Activated naive CD8-positive, alpha-beta T cell treated with anti-CD3 and anti-CD28 coated beads for 36 hours (primary cell): ENCODE results near the gene LEMD1. TPM values are rescaled to one million over a fixed set of nuclear protein-coding genes. Genes with fewer than 3 reads are reported as not detected.
A peak's percentile ranks its signal among the peaks of the same experiment; 100 is the strongest.

ENCODE experiments used
- DNase-seq: peaks from one replicate; pipeline ENCODE4 v3.0.0; 2021
- H3K27ac Mint-ChIP-seq: one replicate; pipeline ENCODE4 v1.8.0; 2022; ENCODE audit warnings: mild to moderate bottlenecking, moderate library complexity, mixed read lengths
- H3K27me3 Mint-ChIP-seq: one replicate; pipeline ENCODE4 v1.8.0; 2022; ENCODE audit warnings: mild to moderate bottlenecking, mixed read lengths
- H3K36me3 Mint-ChIP-seq: one replicate; pipeline ENCODE4 v1.8.0; 2021; ENCODE audit warnings: mild to moderate bottlenecking, mixed read lengths
- H3K4me1 Mint-ChIP-seq: one replicate; pipeline ENCODE4 v1.8.0; 2021; ENCODE audit warnings: mixed read lengths
- H3K4me3 Mint-ChIP-seq: one replicate; pipeline ENCODE4 v1.8.0; 2022; ENCODE audit warnings: mild to moderate bottlenecking, moderate library complexity, mixed read lengths
- H3K9me3 Mint-ChIP-seq: one replicate; pipeline ENCODE4 v1.8.0; 2022; ENCODE audit warnings: mixed read lengths
- total RNA-seq, 2 experiments: library from RNA; stranded (reverse); gene quantifications; one replicate each; pipeline ENCODE4 v1.2.3, GENCODE V29; 2021

The LEMD1 gene, protein sequence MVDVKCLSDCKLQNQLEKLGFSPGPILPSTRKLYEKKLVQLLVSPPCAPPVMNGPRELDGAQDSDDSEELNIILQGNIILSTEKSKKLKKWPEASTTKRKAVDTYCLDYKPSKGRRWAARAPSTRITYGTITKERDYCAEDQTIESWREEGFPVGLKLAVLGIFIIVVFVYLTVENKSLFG
- under 1 TPM in 1 of 2 experiments, not detected in 1; 0.78 TPM for total RNA-seq

DNA sequence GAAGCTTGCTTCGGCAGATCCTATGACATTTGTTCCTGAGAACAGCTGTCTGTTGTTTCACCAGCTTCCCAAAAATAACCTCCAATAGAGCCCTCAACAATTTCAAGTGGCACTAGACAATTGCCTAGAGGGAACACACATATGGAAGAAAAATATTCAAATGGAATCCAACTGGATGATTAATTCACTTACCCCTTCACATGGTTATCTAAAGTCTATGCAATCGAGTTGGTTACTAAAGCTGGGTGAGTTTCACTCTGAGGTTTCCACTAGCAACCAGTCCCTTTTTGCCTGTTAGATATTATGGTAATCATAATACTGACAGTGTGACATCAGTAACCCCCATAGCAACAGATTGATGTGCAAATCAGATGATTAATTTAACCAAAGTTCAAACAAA lies at the start of gene LEMD1:
Gene LEMD1, minus strand, starts transcription at position 259 of the 400 bp plus-strand sequence. CDS start 1,520 bp downstream, outside the sequence.
- Mint-ChIP-seq H3K27ac (no peak within 1 kb of the TSS), H3K4me1 (no peaks in the 10 kb centered on the region), H3K27me3 (peaks cover 11% of the 10 kb centered on the region), H3K4me3 (no peak within 1 kb of the TSS), H3K36me3 (no peaks in the 10 kb centered on the region), H3K9me3 (no peaks in the 10 kb centered on the region)
- DNase-seq: no peak

DNA sequence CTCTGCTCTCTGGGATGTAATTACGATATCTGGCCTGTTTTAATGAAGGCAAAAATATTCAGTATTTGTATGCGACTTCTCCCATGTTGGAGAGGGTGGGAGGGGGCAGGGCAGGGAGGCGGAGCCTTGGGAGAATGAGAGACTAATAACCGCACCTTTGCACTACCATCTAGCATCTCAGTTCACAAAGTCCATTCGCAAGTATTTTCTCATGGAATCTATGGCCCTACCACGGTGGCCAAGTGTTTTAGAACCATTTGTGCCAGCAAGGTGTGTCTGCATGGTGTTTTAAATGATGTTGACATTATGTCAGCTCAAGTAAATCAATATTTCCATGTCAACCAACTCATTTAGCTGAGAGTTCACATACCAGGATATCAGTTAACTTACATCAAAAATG lies 48.3 kb upstream of the LEMD1 start:
- no peak for DNase-seq
- Mint-ChIP-seq H3K4me3 (no peak overlapping the region), H3K36me3 (peaks cover 7% of the 10 kb centered on the region), H3K27me3 (peaks cover 35% of the 10 kb centered on the region), H3K9me3 (peaks cover 7% of the 10 kb centered on the region), H3K27ac (no peak overlapping the region), H3K4me1 (peaks cover 10% of the 10 kb centered on the region)

DNA sequence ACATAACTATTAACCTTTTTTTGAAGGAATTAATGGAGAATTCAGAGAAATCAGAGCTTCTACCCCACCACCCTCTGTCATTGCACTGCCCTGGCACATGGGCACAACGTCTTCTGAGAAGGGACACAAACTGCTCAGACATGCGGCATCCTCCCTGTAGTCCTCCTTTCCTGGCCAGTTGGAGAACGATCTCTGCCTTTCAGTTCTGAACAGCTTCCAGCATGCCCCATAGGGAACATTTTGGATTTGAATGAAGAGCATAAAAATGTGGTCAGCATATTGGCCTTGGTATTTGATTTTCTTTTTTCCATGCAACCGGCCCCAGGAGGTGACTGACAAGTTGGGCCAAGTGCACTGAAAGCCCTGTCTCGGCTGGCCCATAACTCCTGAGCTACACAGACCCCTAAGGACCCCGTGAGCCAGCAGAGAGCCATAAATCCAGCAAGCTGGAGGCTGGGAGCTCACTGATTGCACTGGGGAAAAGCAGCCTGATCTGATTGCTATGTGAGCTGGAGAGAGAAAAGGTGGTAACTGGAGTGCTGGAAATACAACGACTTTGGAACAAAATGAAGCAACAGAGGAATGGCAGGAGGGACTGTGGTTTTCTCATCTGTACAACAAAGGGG lies 44.9 kb upstream of the LEMD1 start:
- peaks cover 5% of the 10 kb centered on the region for H3K27me3 Mint-ChIP-seq
- no peaks in the 10 kb centered on the region for H3K36me3 Mint-ChIP-seq
- no peak overlapping the region for H3K4me3 Mint-ChIP-seq
- no peak overlapping the region for H3K27ac Mint-ChIP-seq
- no peaks in the 10 kb centered on the region for H3K4me1 Mint-ChIP-seq
- H3K9me3 Mint-ChIP-seq: no peaks in the 10 kb centered on the region
- DNase-seq: no peak

DNA sequence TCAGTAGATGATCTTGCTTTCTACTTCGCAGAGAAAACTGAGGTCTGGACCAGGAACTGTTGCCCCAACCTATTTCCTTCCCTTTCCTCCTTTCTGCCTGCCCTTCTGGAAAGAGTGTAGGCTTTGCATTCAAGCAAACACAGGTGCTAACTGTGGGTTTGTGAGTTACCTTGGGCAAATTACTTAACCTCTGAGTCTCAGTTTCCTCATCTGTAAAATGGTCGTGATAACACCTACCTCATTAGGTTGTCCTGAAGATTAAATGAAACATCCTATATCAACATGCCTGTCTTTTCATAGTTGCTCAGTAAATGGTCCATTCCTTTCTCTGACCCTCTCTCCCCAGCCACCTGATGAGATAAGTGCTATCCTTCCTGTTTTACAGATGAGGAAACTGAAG lies 43.5 kb upstream of the LEMD1 start:
- H3K36me3 Mint-ChIP-seq: no peaks in the 10 kb centered on the region
- DNase-seq: no peak
- no peaks in the 10 kb centered on the region for H3K9me3 Mint-ChIP-seq
- H3K27ac Mint-ChIP-seq: no peak overlapping the region
- H3K27me3 Mint-ChIP-seq: peaks cover 8% of the 10 kb centered on the region
- H3K4me3 Mint-ChIP-seq: no peak overlapping the region
- H3K4me1 Mint-ChIP-seq: no peaks in the 10 kb centered on the region

DNA sequence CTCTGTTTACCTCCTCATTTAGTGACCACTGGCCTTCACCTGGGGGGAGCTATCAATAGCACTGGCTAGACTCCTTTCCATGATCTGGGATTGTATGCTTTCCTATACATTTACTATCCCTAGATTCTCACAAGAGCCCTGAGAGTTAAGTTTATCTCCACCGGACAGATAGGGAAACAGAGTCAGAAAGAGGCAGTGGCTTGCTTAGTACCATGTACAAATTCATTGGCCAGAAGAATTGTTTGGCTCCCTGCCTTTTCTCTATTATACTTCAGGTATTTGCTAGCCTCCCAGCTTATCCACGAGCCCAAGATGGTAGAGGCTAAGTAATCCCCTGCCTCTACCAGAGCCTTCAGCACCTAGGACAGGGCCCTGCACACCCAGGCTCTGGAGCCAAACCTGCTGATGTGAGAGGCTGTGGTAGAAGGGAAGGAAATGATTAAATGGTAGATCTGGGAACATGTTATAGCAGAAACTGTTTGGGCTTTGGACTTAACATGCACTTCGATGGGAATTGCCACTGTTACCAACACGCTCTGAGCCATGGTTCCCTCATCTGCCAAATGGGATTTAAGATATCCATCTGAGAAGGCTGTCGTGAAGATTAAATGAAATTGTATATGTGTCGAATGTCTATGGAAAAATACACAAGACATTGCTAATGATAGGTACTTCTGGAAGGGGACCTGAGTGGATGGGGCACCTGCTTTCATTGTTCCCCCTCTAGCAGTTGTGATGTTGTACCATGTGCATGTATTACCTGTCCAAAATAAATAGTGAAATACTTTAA lies 37.1 kb upstream of the LEMD1 start:
- Mint-ChIP-seq H3K4me3 (no peak overlapping the region), H3K4me1 (peaks cover 7% of the 10 kb centered on the region), H3K27me3 (peaks cover 66% of the 10 kb centered on the region), H3K27ac (no peak overlapping the region), H3K9me3 (no peaks in the 10 kb centered on the region), H3K36me3 (no peaks in the 10 kb centered on the region)
- DNase-seq: peak; percentile 36

DNA sequence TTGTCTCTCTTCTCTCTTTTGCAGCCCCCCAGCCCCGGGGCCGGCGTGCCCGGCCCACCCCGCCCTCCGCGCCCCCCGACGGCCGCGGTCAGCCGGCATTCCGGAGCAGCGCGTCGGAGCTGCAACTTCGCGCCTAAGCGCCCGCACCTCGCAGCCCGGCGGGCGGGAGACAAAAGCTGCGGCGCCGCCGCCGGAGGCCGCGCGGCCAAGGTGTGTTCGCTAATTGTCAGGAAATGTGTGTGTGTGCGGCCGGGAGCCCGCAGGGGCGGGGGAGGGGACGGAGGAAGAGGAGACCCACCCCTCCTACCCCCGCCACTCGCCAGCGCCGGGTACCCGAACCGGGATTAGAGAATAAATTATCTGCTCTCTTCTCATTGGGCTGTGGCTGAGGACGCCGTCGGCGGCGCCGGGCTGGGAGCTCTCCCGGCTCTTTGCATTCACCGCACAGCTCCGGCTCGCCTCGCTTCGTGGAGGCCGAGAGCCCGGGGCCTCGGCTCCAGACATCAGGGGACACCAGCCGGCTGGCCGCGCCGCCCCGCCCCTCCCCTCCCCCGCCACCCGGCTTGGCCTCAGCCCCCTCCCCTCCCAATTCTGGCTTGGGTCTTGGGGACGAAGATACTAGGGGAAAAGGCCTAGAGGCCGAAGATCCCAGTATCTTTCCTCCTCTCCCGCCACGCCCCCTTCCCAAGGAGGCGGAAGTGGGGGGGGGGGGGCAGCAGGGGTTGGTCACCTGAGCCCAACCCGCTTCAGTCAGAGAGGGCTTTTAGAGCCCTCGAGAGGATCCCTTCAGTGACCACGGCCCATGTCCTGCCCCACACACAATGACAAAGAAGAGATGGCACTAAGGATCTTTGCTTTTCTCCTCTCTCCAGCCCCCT lies 35.3 kb upstream of the LEMD1 start:
- Mint-ChIP-seq H3K4me1 (peaks cover 7% of the 10 kb centered on the region), H3K27me3 (peaks cover 84% of the 10 kb centered on the region), H3K4me3 (no peak overlapping the region), H3K27ac (no peak overlapping the region), H3K36me3 (no peaks in the 10 kb centered on the region), H3K9me3 (no peaks in the 10 kb centered on the region)
- DNase-seq: peak; percentile 24

DNA sequence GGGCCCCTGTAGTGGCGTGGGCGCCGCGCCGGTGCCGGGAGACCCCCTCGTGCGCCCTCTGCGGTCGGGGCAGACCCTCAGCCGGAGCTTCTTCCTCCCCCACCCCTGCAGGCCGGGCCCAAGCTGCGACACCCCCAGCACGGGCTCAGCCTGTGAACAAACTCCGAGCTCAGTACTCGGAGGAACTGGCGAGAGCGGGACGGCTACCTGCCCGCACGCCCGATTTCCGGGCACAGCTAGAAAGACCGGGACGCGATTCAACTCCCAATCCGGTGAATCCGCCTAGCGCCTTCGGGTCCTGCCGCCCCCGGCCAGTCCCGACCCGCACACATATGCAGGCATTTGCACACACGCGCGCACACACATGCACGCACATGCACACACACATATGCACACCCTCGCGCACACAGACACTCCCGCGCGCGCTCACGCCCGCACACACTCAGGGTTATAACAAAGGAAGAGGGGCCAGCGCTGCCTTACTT lies 34.6 kb upstream of the LEMD1 start:
- peak; percentile 14 for DNase-seq
- Mint-ChIP-seq H3K4me3 (peak overlapping the region; percentile 61), H3K27ac (no peak overlapping the region), H3K27me3 (peaks cover 88% of the 10 kb centered on the region), H3K9me3 (no peaks in the 10 kb centered on the region), H3K4me1 (peaks cover 7% of the 10 kb centered on the region), H3K36me3 (no peaks in the 10 kb centered on the region)

DNA sequence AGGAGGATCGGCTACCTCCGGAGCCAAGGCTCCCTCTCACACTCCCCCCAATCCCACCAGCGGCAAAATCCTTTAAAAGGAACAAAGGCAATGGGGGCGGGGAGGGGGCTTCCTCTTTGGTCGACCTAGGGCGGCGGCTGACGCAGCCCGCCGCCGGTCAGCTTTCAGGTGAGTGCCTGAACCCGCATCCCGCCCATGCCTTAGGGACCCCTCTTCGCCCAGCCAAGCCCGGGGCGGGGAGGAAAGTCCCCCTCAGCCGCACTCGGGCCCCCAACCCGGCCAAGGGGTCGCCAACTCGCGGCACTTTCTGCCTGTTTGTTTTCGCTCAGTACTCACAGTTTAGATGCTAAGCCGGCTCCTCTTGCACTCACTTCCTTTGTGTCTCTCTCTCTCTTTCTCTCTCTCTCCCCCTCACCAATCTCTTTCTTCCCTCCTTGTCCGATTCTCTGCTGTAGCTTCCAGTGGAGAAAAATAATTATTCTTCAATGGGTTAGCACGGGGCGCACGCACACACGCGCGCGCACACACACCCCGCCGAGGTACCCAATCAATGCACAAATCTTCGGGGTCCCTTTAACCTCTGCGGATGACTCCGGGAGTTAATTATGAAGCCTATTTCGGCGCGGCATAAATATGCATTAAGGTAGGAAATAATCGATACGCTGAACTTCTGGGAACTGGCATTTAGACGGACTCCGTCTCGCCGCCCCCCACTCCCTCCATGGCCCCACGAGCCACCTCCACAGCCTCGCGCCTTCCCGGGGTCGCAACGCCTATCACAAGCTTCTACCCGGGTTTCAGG lies 33.9 kb upstream of the LEMD1 start, which contains the start of gene BLACAT1:
Gene BLACAT1, minus strand, starts transcription at position 465 of the 802 bp plus-strand sequence.
- no peak for DNase-seq
- Mint-ChIP-seq H3K36me3 (no peaks in the 10 kb centered on the region), H3K27me3 (peaks cover 89% of the 10 kb centered on the region), H3K4me1 (peaks cover 7% of the 10 kb centered on the region), H3K27ac (no peak within 1 kb of the TSS), H3K4me3 (peak within 1 kb of the TSS; percentile 61), H3K9me3 (no peaks in the 10 kb centered on the region)

DNA sequence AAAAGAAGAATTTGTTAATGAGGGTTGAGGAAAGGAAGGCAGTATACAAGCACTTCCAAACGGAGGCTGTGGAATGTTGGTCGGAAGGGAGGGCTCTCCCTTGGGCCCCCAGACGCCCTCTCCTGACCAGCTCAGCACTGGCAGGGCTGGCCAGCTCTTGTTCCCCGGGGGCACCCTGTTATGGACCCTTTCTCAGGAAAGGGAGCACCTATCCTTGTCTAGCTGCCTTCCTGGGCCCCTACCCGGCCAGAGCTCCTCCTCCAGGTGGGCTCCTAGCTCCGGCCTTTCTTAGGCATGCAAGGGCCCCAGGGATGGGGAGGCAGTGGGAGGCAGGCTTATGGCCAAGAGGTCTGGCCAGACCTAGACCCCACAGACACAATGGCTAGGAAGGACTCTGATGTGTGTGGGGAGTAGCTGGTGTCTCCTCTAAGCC lies 33.1 kb upstream of the LEMD1 start:
- peaks cover 7% of the 10 kb centered on the region for H3K4me1 Mint-ChIP-seq
- no peaks in the 10 kb centered on the region for H3K9me3 Mint-ChIP-seq
- no peak for DNase-seq
- no peak overlapping the region for H3K27ac Mint-ChIP-seq
- peaks cover 85% of the 10 kb centered on the region for H3K27me3 Mint-ChIP-seq
- no peak overlapping the region for H3K4me3 Mint-ChIP-seq
- no peaks in the 10 kb centered on the region for H3K36me3 Mint-ChIP-seq

DNA sequence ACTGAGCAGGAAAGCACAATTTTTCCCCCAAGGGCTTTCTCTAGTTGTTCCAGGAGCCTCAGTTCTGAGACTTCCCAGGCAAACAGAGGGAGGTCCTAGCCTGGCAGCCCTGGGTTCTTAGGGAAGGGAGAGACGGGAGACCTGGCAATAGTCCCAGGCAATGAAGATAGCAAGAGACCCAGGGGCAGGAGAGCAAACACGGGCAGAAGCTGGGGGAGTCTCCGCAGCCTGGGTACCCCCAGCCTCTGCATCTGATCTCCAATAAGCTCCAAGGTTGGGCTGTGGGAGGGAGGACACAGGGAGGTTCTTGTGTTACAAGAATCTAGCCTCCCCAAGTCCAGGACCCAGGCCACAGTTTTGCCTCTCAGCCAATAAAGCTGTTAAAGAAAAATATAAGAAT lies 31.6 kb upstream of the LEMD1 start:
- H3K4me3 Mint-ChIP-seq: no peak overlapping the region
- no peaks in the 10 kb centered on the region for H3K36me3 Mint-ChIP-seq
- H3K27me3 Mint-ChIP-seq: peaks cover 70% of the 10 kb centered on the region
- H3K4me1 Mint-ChIP-seq: peaks cover 12% of the 10 kb centered on the region
- H3K9me3 Mint-ChIP-seq: no peaks in the 10 kb centered on the region
- no peak overlapping the region for H3K27ac Mint-ChIP-seq
- DNase-seq: no peak

DNA sequence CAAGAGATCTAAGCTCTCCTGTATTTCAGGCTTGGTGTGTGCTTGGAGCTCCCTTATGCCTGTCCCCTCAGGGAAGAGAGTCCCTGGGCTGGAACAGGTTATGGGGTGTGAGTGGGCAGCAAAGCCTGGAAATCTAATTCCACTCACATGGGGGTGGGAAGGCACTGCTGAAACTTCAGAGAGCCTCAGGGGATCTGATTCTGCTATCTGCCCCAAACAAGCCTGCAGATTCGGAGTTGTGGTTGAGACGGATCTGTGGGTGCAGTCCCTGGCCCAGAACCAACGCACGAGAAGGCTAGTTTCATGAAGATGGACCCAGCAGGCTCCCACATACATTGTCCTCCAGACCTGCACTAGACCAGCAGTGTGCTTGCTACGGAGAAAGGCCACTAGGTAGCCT lies 31.1 kb upstream of the LEMD1 start:
- H3K36me3 Mint-ChIP-seq: no peaks in the 10 kb centered on the region
- H3K27ac Mint-ChIP-seq: no peak overlapping the region
- no peak for DNase-seq
- no peaks in the 10 kb centered on the region for H3K9me3 Mint-ChIP-seq
- H3K4me3 Mint-ChIP-seq: no peak overlapping the region
- peaks cover 65% of the 10 kb centered on the region for H3K27me3 Mint-ChIP-seq
- peaks cover 12% of the 10 kb centered on the region for H3K4me1 Mint-ChIP-seq

DNA sequence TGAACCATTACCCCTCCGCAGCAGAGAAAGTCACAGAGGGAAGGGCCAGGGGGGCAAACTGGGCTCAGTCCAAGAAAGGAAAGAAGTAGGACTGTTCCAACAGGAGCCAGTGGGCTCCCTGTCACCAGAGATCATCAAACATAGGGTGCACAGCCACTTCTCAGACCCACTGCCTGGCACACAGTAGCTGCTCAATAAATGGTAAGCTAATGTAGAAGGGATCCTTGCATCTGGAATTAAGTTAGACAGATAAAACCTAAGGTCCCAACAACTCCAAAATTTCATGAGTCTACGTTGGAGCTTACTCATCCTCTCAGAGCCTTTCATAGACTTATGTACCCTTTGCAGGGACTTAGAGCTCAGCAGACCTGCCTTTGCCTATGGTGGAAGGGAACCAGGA lies 30.5 kb upstream of the LEMD1 start:
- Mint-ChIP-seq H3K27ac (no peak overlapping the region), H3K4me3 (no peak overlapping the region), H3K9me3 (no peaks in the 10 kb centered on the region), H3K4me1 (peaks cover 12% of the 10 kb centered on the region), H3K27me3 (peaks cover 59% of the 10 kb centered on the region), H3K36me3 (no peaks in the 10 kb centered on the region)
- no peak for DNase-seq

DNA sequence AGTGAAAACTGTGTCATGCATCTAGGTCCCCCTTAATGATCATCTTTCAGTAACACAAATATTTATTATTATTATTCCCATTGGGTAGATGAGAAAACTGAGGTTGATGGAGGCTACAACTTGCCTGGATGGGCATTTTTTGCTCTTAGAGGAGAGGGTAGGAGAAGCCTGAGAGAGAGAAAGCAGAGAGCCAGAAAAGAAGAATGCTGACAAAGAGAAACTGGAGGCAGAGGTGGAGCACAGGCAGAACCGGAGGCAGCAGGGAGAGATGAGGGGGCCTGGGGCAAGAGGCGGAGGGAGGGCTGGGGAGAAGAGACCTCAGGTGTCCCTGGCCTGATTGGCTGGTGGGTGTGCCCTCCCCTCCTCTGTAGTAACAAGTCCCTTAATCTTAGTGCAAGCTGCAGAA lies 29.9 kb upstream of the LEMD1 start:
- peaks cover 59% of the 10 kb centered on the region for H3K27me3 Mint-ChIP-seq
- no peak overlapping the region for H3K27ac Mint-ChIP-seq
- no peaks in the 10 kb centered on the region for H3K36me3 Mint-ChIP-seq
- no peaks in the 10 kb centered on the region for H3K9me3 Mint-ChIP-seq
- H3K4me1 Mint-ChIP-seq: peaks cover 12% of the 10 kb centered on the region
- H3K4me3 Mint-ChIP-seq: no peak overlapping the region
- no peak for DNase-seq

DNA sequence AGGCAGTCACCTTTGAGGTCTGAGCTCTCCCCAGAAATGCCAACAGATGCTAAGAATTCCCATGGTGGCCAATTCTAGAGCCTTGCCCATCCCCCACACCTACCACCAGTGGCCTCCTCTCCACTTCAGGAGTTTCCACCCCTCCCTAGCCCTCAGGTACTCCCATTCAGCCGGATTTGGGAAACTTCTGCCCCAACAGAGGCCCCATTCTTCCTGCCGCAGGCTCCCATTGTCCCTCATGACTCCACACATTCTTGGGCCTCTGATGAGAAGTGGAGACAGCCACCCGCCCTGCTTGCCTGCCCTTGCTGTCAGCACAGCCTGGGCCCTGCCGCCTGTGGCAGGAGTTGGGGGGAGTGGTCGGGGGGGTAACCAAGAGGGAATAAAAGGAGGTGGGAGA lies 29.3 kb upstream of the LEMD1 start:
- Mint-ChIP-seq H3K9me3 (no peaks in the 10 kb centered on the region), H3K27ac (no peak overlapping the region), H3K4me1 (peaks cover 8% of the 10 kb centered on the region), H3K36me3 (no peaks in the 10 kb centered on the region), H3K4me3 (no peak overlapping the region), H3K27me3 (peaks cover 54% of the 10 kb centered on the region)
- DNase-seq: no peak
